Heart right ventricle (tissue), 16 donors: ENCODE measurements around the gene CARHSP1. TPM values are rescaled to one million over a fixed set of nuclear protein-coding genes. Genes with fewer than 3 reads are reported as not detected.

ENCODE experiments used
- ATAC-seq, 8 donors: fragments of 200-7000 bp; cut with Tn5 transposase; one replicate each; pipeline ENCODE4 v1.9.1; 2020; ENCODE audit warnings: mild to moderate bottlenecking in 8 of 8, moderate library complexity in 8 of 8, moderate number of reproducible peaks in 1 of 8
- DNase-seq, 2 donors: peaks; one replicate each; pipeline ENCODE4 v3.0.0-alpha.2; 2020
- H3K27ac ChIP-seq, 10 donors: fragments of 200-600 bp; sonication (generic) in 2 of 10; one replicate each; pipeline versions ENCODE4 v1.5.0 to v1.8.0; 2020 to 2022; ENCODE audit warnings: mild to moderate bottlenecking in 3 of 10
- H3K27me3 ChIP-seq, 7 donors: fragments of 200-600 bp; one replicate each; pipeline ENCODE4 v1.8.0; 2021 to 2022; ENCODE audit warnings: mild to moderate bottlenecking in 2 of 7
- H3K36me3 ChIP-seq, 9 donors: fragments of 200-600 bp; sonication (generic) in 1 of 9; one replicate each; pipeline versions ENCODE4 v1.5.0 to v1.8.0; 2020 to 2022; ENCODE audit warnings: mild to moderate bottlenecking in 2 of 9
- H3K4me1 ChIP-seq, 9 donors: fragments of 200-600 bp; sonication (generic) in 1 of 9; one replicate each; pipeline versions ENCODE4 v1.5.0 to v1.8.0; 2020 to 2022; ENCODE audit warnings: mild to moderate bottlenecking in 4 of 9
- H3K4me3 ChIP-seq, 10 donors: fragments of 200-600 bp; sonication (generic) in 2 of 10; one replicate each; pipeline versions ENCODE4 v1.5.0 to v1.8.0; 2020 to 2022; ENCODE audit warnings: mild to moderate bottlenecking in 7 of 10, moderate library complexity in 2 of 10
- H3K9me3 ChIP-seq, 11 donors: fragments of 200-600 bp in 10 of 11; sonication (generic) in 2 of 11; one replicate each; pipeline versions ENCODE4 v1.5.0 to v1.8.0; 2013 to 2022; ENCODE audit warnings: mild to moderate bottlenecking in 2 of 11, control low read depth in 1 of 11, moderate library complexity in 1 of 11
- CTCF ChIP-seq, 9 donors: fragments of 200-600 bp; sonication (generic) in 2 of 9; IDR thresholded peaks; one replicate each; pipeline versions ENCODE4 v1.5.0 to v1.8.0; 2021 to 2022; ENCODE audit warnings: antibody characterized with exemption in 9 of 9, mild to moderate bottlenecking in 5 of 9, moderate library complexity in 1 of 9
- WGBS, 2 donors: extraction: QIAGEN DNeasy Blood & Tissue Kit; methylation state at CpG; one replicate each; pipeline ENCODE4 v1.1.7; 2013; ENCODE audit warnings: inconsistent platforms in 1 of 2; 5-methylcytosine and 5-hydroxymethylcytosine counted together
- intact Hi-C, 10 donors: fragments of 100-400 bp; cut with DNase I; formaldehyde crosslinking; loops; one replicate each; pipeline versions ENCODE4 v1.11.1 to v1.14.2; 2022
- polyA plus RNA-seq, 2 donors: library from polyadenylated mRNA; stranded (reverse); fragments of 200-250 nt; gene quantifications; one replicate each; pipeline ENCODE4 v1.2.3, GENCODE V29; 2013
- total RNA-seq, 10 donors: library from RNA; stranded (reverse); fragmentation: NEBNext Ultra II Directional in 3 of 10; extraction: Animal tissue kit (Norgen Biotek cat#: 25700) in 3 of 10; gene quantifications; one replicate each; pipeline versions ENCODE4 v1.2.1 to v1.2.4, GENCODE V29; 2021 to 2023
- donor health status: Arrhythmogenic right ventricular cardiomyopathy.
- donor health status: ischemic (EF 13 %, LVEDD 7.1; RV severe dilation, severe dysfunction).
- donor health status: healthy with polysubstance abuse.
- donor health status: DM: no; HTN: yes; CAD: no.
- donor health status: DM: no; HTN: no; CAD: no.
- donor health status: ischemic (EF 25% LVEDD 6.9; RV normal size, moderate dysfunction).
- donor health status: ischemic (EF 25% LVEDD 5.7; RV mildly dilated, moderate dysfunction).
- donor health status: healthy.
- donor health status: DM: yes; HTN: yes; CAD: no.
- donor health status: Ischemic cardiomyopathy.
- donor health status: ischemic (EF 35%, LVEDD 5.7; RV mildly dilated, moderate dysfunction).
- donor health status: nonischemic (EF 11% LVEDD 7.7; RV severe dilation, severe dysfunction).
- donor health status: DM: yes; HTN: yes; CAD: no.
- donor health status: PGD.
- donor health status: ischemic (EF 29% LVEDD 5.4; RV normal size, mild dysfunction).
- donor health status: nonischemic (EF 23%, LVEDD 6.1; RV moderate dilation, normal function).

The CARHSP1 gene
- total and polyA plus RNA-seq, 12 donors = 12.7 to 76.3 (median 28.8) TPM

GRCh38 chr16:8832717-8833105 is 36.1 kb downstream of the CARHSP1 start:
- Histone ChIP-seq H3K4me1 (peaks cover 0 to 16% (median 4%) of the 10 kb centered on the region in 9 donors), H3K27ac (no peak overlapping the region), H3K4me3 (no peak overlapping the region), H3K36me3 (peaks cover 0 to 45% (median 8%) of the 10 kb centered on the region in 9 donors), H3K27me3 (no peaks in the 10 kb centered on the region), H3K9me3 (no peaks in the 10 kb centered on the region)
- DNase-seq = no peak
- WGBS, 2 donors = 81 to 93% methylated on average over 16 of the region's 16 CpGs
- intact Hi-C loops = no loop called here
- peak in 1 of 8 donors; percentile 10 for ATAC-seq
- TF ChIP-seq CTCF (IDR thresholded peaks at IDR 0.05) = no peak

DNA sequence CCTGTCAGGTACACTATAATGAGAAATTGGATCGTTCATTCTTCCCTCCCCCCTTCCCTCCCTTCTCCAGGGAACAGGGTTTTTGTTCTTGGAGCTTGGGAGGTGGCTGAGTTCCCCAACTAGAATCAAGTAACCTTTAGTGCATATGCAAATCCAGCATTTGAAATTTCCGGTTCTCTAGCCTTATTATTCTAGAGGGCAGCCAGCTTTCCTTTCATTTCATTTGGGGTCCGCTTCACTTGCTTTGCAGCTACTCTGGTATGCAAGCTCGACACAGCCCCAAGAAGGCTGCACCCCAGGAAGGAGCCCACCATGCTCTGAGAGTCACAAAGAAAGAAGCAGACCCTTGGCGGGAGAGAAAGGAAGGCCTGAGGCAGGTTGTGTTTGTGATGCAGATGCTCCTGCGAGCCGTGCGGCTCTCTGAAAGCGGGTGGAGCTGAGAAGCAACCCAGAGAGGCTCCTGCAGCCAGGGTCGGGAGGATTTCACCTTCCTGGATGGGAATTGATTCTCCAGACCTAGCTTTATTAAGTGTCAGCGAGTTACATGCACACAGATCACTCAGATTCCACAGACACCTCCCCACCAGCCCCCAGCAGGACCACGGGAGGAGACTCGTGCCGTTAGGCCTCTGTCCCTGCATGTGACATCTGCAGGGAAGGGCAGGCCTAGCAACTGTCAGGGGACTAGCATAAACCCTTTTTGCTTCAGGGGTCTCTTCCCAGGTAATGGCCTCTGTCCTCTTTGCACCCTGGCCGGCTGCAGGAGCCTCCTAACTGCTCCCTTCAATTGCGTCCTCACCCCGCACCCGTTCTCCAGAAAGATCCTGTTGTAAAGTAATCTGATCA is 36.7 kb downstream of the CARHSP1 start:
- no peaks in the 10 kb centered on the region for H3K9me3 ChIP-seq
- ATAC-seq = no peak
- WGBS, 2 donors = 78 to 82% methylated on average over 18 of the region's 18 CpGs
- H3K27me3 ChIP-seq = no peaks in the 10 kb centered on the region
- peaks cover 0 to 45% (median 8%) of the 10 kb centered on the region in 9 donors for H3K36me3 ChIP-seq
- DNase-seq = no peak
- no peak overlapping the region for H3K27ac ChIP-seq
- intact Hi-C loops = no loop called here
- TF ChIP-seq CTCF (IDR thresholded peaks at IDR 0.05) = no peak
- no peak overlapping the region for H3K4me3 ChIP-seq
- H3K4me1 ChIP-seq = peaks cover 0 to 16% (median 4%) of the 10 kb centered on the region in 9 donors

GRCh38 chr16:8831450-8831849 is 37.4 kb downstream of the CARHSP1 start:
- intact Hi-C loops = no loop called here
- H3K36me3 ChIP-seq = peaks cover 0 to 51% (median 8%) of the 10 kb centered on the region in 9 donors
- peaks cover 0 to 16% (median 4%) of the 10 kb centered on the region in 9 donors for H3K4me1 ChIP-seq
- no peak overlapping the region for H3K4me3 ChIP-seq
- DNase-seq = no peak
- no peaks in the 10 kb centered on the region for H3K9me3 ChIP-seq
- no peak for ATAC-seq
- TF ChIP-seq CTCF (IDR thresholded peaks at IDR 0.05) = no peak
- no peak overlapping the region for H3K27ac ChIP-seq
- H3K27me3 ChIP-seq = no peaks in the 10 kb centered on the region
- WGBS, 2 donors = 93 to 96% methylated on average over 9 of the region's 9 CpGs

- H3K27me3 ChIP-seq = no peaks in the 10 kb centered on the region
- H3K9me3 ChIP-seq = no peaks in the 10 kb centered on the region
- no peak overlapping the region for H3K4me3 ChIP-seq
- peaks cover 0 to 8% (median 0%) of the 10 kb centered on the region in 9 donors for H3K4me1 ChIP-seq
- WGBS, 2 donors = 96% methylated on average over 8 of the region's 8 CpGs
- intact Hi-C loops = no loop called here
- peaks cover 0 to 79% (median 8%) of the 10 kb centered on the region in 9 donors for H3K36me3 ChIP-seq
- DNase-seq = no peak
- no peak for ATAC-seq
- H3K27ac ChIP-seq = no peak overlapping the region
- TF ChIP-seq CTCF (IDR thresholded peaks at IDR 0.05) = no peak
Observed at GRCh38 chr16:8828541-8829165, 40.2 kb downstream of the CARHSP1 start.
